Activated CD4-positive, alpha-beta T cell treated with anti-CD3 and anti-CD28 coated beads, Interleukin-2, amount 50 U/mL, for 48 hours (primary cell): Measurements from ENCODE around the gene HRH1.
"Not testable (repeated sequence)": the region's sequence is repeated elsewhere in the genome, so short reads cannot be mapped to it uniquely, and the experiment has no call there.

Experiments
- DNase-seq, 2 experiments: peaks; one replicate each; pipeline ENCODE4 v3.0.0-alpha.2; 2020

The HRH1 gene

DNA sequence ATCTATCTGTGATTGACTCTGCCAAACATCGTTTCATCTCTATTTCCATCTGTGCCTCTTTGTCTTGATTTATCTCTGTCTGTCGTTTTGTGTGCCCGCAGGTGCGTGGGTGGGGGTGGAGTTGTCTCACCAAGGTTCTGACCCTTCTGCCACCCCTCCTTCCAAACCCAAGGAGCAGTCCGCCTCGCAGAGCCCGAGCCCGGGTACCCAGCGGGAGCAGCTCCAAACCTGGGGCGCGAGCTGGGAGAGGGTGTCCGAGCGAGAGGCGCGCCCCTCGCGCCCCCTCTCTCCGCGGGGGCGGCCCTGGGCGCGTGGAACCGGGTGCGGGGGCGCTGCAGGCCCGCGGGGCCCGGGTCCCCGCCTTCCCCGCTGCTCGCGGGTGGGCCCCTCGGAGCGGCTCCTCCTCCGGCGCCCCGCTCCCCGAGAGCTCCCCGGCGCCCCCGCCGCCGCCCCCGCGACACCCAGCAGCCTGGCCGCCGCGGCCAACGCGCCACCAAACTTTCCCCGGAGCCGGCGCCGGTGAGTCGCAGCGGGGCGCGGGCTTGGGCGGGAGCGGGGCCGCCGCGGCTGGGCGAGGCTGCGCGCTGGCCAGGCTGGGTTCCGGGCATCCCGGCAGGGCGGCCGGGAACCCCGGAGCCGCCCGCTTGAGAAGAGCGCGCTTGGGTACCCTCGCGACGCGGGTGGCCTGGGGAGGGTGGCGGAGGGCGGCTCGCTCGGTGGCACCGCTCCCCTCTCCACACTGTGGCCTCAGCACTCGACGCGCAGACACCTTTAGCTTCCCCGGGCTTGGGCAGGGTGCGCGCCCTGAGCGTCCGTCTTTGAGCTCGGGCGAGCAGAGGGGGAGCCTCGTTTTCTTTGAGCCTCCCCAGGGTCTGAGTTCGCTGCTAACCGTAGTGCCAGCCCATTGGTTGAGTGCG, at the start of gene HRH1:
HRH1 (plus strand) TSS at position 458 of the 917 bp plus-strand sequence. CDS start 104,545 bp downstream, outside the sequence.
- DNase-seq = peak in 1 of 2 experiments; percentile 26

DNA sequence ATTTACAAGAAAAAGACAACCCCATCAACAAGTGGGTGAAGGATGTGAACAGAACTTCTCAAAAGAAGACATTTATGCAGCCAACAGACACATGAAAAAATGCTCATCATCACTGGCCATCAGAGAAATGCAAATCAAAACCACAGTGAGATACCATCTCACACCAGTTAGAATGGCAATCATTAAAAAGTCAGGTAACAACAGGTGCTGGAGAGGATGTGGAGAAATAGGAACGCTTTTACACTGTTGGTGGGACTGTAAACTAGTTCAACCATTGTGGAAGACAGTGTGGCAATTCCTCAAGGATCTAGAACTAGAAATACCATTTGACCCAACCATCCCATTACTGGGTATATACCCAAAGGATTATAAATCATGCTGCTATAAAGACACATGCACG, 41.0 kb upstream of the HRH1 start:
- DNase-seq = not testable (repeated sequence)

- no peak for DNase-seq
Measured at GRCh38 chr3:11115548-11115947, 38.7 kb upstream of the HRH1 start.

- no peak for DNase-seq
Measured at GRCh38 chr3:11116336-11117059, 37.8 kb upstream of the HRH1 start.

- DNase-seq = no peak
Measured at GRCh38 chr3:11117591-11117990, 36.7 kb upstream of the HRH1 start.

DNA sequence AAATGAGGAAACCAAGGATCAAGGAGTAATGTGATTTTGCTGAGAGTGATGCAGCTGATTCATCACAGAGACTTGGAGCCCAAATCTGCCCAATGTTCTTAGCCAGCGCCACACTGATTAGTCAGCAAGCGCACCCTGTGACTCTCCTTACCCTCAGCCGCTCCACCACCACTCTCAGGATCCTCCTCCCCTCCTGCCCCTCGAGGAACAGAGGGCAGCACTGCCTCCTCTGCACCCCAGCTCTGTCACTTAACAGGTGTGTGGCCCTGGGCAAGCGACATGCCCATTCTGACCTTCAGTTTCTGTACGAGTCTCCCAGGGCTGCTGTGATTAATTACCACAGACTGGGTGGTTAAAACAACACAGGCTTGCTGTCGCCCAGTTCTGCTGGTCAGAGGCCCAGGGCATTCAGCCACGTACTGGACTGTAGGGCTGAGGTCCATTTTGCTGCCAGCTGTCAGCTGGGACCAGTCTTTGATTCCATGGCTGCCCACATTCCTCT, 36.1 kb upstream of the HRH1 start:
- DNase-seq = no peak

- no peak for DNase-seq
Measured at GRCh38 chr3:11120091-11120805, 34.0 kb upstream of the HRH1 start.

- DNase-seq = no peak
Measured at GRCh38 chr3:11126653-11127052, 27.6 kb upstream of the HRH1 start.

- DNase-seq = no peak
Measured at GRCh38 chr3:11128682-11129632, 25.3 kb upstream of the HRH1 start.

DNA sequence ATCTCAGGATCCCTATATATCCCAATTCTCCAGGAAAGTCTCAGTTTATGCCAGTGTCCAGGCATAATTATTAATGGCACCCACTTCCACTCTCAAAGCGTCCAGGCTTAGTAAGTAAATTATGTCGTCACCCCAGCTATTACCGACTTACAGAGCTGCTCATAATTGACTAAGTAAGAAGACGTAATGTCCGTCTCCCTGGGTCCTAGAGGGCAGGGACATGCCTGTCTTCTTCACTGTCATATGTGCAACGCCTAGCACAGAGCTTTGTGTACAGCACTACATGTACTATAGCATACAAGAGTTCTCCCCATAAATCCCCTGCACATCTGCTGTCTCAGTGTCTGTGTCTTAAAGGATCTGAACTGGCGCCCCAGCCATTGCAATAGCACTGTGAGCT, 23.9 kb upstream of the HRH1 start:
- no peak for DNase-seq

GRCh38 chr3:11131371-11131770, 22.9 kb upstream of the HRH1 start:
- DNase-seq = no peak

DNA sequence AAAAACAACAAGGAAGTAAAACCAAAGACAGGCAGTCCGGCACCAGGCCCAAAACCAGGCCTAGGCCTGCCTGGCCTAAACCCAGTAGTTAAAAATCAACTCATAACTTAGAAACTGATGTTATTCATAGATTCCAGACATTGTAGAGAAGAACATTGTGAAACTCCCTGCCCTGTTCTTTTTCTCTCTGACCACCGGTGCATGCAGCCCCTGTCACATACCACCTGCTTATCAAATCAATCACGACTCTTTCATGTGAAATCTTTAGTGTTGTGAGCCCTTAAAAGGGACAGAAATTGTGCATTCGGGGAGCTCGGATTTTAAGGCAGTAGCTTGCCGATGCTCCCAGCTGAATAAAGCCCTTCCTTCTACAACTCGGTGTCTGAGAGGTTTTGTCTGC, 22.4 kb upstream of the HRH1 start:
- not testable (repeated sequence) for DNase-seq

- no peak for DNase-seq
Measured at GRCh38 chr3:11132861-11133260, 21.4 kb upstream of the HRH1 start.

DNA sequence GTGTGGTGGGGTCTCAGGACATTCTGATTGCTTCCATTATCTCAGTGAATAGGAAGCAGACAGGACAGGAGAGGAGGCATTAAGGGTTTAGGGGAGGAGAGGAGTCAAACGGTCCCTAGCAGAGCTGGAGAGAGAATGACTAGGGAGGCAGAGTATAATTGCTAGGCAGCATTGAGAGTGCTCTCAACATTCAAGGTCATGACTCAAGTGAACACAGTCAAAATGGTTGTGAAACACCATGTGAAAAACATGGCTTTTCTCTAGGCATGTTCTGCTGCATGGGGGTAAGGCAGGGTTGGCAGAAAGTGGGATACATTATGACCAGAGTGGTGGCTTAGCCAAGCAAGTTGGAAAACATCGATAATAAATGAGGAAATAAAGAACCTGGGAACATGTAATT, 19.5 kb upstream of the HRH1 start:
- no peak for DNase-seq

DNA sequence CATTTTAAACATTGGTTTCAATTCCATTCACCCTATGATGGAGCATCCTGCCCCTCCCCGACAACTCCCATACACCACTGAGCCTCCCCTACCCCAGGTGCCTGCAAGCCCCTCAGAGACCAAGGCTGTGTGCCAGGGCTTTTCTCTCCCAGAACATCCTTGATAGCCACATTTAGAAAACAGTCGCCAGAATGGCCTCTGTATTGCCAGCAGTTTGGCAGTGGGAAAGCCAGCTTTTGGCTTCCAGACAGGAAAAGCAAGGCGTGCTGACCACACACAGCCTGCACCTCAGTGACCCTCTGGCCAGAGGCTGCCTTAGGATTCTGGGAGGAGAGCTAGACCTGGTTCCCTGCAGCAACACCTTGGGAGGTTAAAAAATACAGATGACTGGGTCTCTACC, 18.2 kb upstream of the HRH1 start:
- DNase-seq = no peak

DNA sequence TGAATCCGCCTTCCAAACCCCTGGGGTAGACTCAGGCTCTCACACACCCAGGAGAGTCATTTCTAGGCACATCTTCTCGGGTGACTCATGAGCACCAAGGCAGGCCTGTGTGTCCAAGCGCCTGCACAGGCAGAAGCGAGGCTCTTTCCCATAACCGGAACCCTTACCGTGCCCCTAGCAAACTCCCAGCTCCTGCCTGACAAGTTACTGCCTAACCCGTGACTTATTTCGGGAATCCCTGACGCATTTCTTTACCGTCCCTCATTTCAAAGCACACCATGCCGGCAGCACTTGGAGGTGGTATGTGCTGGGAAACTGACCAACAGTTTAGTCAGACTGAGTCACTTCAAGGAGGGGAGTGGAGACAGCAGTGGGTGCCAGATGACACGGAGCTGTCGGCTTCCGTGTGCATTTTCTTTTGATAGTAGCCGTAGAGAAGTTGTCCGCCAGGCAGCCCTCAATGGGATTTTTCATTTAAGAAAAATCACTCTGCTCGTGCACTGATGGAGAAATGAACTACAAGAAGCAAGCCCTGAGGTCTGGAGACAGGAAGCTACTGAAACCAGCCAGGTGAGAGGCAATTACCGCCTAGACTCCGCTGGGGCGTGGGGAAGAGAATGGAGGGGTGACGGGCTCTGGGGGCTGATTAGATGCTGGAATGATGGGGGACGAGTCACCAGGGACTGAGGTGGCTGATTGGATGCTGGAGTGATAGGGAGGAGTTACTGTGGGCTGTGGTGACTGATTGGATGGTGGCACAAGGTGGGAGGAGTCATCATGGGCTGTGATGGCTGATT, 17.3 kb upstream of the HRH1 start:
- DNase-seq = no peak

- no peak for DNase-seq
Measured at GRCh38 chr3:11137627-11137959, 16.7 kb upstream of the HRH1 start.

GRCh38 chr3:11138371-11138770, 15.9 kb upstream of the HRH1 start:
- DNase-seq = no peak

- DNase-seq = peak in 1 of 2 experiments; percentile 16
Measured at GRCh38 chr3:11140030-11140712, 14.1 kb upstream of the HRH1 start.

DNA sequence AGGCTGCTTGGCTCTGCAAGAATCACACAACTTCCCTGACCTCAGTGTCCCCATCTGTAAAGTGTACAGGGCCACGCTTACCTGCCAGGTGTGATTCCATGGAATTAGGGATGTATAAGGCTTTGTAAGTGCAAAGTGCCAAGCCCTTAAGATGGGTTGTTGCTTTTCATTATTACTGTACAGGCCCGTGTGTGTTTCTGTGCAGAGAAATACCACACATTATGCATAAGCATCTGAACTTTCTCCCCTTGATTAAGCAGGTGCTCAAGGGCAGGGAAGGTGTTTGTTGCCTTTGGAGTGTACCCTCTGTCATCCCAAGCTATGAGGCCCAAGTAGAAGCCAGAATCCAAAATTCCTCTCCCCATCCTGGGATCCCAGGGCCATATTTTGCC, 13.6 kb upstream of the HRH1 start:
- no peak for DNase-seq

- DNase-seq = no peak
Measured at GRCh38 chr3:11143476-11143875, 10.8 kb upstream of the HRH1 start.
